Skeletal muscle tissue (tissue), 4 donors: ENCODE results near the gene H6PD. TPM values are rescaled to one million over a fixed set of nuclear protein-coding genes. Genes with fewer than 3 reads are reported as not detected.

Experiments
- H3K27ac ChIP-seq: one replicate; pipeline ENCODE4 v1.7.0; 2013; ENCODE audit warnings: mild to moderate bottlenecking, low read depth, low read length, inconsistent platforms
- H3K27me3 ChIP-seq, 3 donors: one replicate each; pipeline ENCODE4 v1.7.0; 2013; ENCODE audit warnings: low read length in 3 of 3; ENCODE audit not compliant: control insufficient read depth in 3 of 3, insufficient read depth in 3 of 3
- H3K36me3 ChIP-seq, 3 donors: one replicate each; pipeline ENCODE4 v1.7.0; 2013; ENCODE audit warnings: low read length in 3 of 3; ENCODE audit not compliant: control insufficient read depth in 3 of 3, insufficient read depth in 3 of 3
- H3K4me1 ChIP-seq, 3 donors: one replicate each; pipeline ENCODE4 v1.7.0; 2013; ENCODE audit warnings: low read length in 3 of 3, mild to moderate bottlenecking in 3 of 3; ENCODE audit not compliant: control insufficient read depth in 3 of 3, insufficient read depth in 3 of 3
- H3K4me3 ChIP-seq, 3 donors: one replicate each; pipeline ENCODE4 v1.7.0; 2013; ENCODE audit warnings: low read length in 3 of 3
- H3K9ac ChIP-seq, 3 donors: one replicate each; pipeline ENCODE4 v1.7.0; 2013; ENCODE audit warnings: low read length in 3 of 3, mild to moderate bottlenecking in 3 of 3, moderate library complexity in 2 of 3, low read depth in 1 of 3
- H3K9me3 ChIP-seq, 3 donors: one replicate each; pipeline ENCODE4 v1.7.0; 2013; ENCODE audit warnings: low read length in 3 of 3; ENCODE audit not compliant: control insufficient read depth in 3 of 3
- total RNA-seq: library from RNA; depleted of rRNA; stranded (reverse); fragments of >200 nt; gene quantifications from one replicate; pipeline ENCODE4 v1.2.3, GENCODE V29; 2014
- donor health status: Osteomylitis.

The H6PD gene
- total RNA-seq, 1 donor from 2014 or later, result 24.5 TPM

DNA sequence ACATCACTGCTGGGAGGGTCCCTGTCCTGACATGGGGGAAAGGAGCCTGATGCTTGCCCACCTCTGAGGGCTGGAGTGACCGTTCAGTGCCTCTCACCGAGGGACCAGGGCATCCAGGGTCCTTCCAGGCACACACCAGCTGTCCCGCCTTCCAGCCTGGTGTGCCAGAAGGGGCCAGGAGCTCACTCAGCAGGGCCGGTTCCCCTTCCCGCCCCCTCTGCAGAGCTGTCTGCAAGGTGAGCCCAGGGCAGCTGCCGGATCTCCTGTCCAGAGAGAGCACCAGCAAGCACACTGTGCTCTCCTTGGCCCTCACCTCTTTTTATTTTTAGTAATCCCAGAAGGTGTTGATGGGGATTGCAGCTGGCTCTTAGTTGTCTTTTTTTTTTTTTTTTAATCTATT lies 16.9 kb downstream of the H6PD start:
- H3K9me3 ChIP-seq, result no peaks in the 10 kb centered on the region
- H3K36me3 ChIP-seq, result peaks cover 3 to 15% (median 13%) of the 10 kb centered on the region in 3 donors
- no peaks in the 10 kb centered on the region for H3K27me3 ChIP-seq
- H3K4me3 ChIP-seq, result peak overlapping the region; percentile 9 to 61 (median 53)
- H3K4me1 ChIP-seq, result peaks cover 74 to 84% (median 74%) of the 10 kb centered on the region in 3 donors
- H3K27ac ChIP-seq, result peak overlapping the region; percentile 72
- peak overlapping the region; percentile 41 to 83 (median 59) for H3K9ac ChIP-seq

- peaks cover 59 to 79% (median 67%) of the 10 kb centered on the region in 3 donors for H3K4me1 ChIP-seq
- H3K9me3 ChIP-seq, result no peaks in the 10 kb centered on the region
- H3K27me3 ChIP-seq, result no peaks in the 10 kb centered on the region
- H3K4me3 ChIP-seq, result peak overlapping the region in 1 of 3 donors; percentile 45
- H3K9ac ChIP-seq, result peak overlapping the region; percentile 42 to 70 (median 54)
- peak overlapping the region; percentile 25 for H3K27ac ChIP-seq
- H3K36me3 ChIP-seq, result peaks cover 3 to 9% (median 8%) of the 10 kb centered on the region in 3 donors
These were observed 18.4 kb downstream of the H6PD start for GRCh38 chr1:9253004-9253403.

- Histone ChIP-seq H3K9ac (peak overlapping the region; percentile 42 to 70 (median 47)), H3K4me1 (peaks cover 53 to 79% (median 62%) of the 10 kb centered on the region in 3 donors)
These were observed 19.0 kb downstream of the H6PD start for GRCh38 chr1:9253453-9254105.

GRCh38 chr1:9256332-9256731 lies 21.8 kb downstream of the H6PD start:
- Histone ChIP-seq H3K9ac (peak overlapping the region in 1 of 3 donors; percentile 36), H3K27ac (peak overlapping the region; percentile 13), H3K9me3 (no peaks in the 10 kb centered on the region), H3K4me1 (peaks cover 29 to 74% (median 54%) of the 10 kb centered on the region in 3 donors), H3K36me3 (peaks cover 9 to 10% (median 10%) of the 10 kb centered on the region in 3 donors), H3K27me3 (no peaks in the 10 kb centered on the region), H3K4me3 (no peak overlapping the region)

More at GRCh38 chr1:9253453-9254105, 19.0 kb downstream of the H6PD start:
- Histone ChIP-seq H3K9me3 (no peaks in the 10 kb centered on the region), H3K27me3 (no peaks in the 10 kb centered on the region), H3K27ac (peak overlapping the region; percentile 25), H3K36me3 (peaks cover 8 to 9% (median 8%) of the 10 kb centered on the region in 3 donors), H3K4me3 (no peak overlapping the region)

DNA sequence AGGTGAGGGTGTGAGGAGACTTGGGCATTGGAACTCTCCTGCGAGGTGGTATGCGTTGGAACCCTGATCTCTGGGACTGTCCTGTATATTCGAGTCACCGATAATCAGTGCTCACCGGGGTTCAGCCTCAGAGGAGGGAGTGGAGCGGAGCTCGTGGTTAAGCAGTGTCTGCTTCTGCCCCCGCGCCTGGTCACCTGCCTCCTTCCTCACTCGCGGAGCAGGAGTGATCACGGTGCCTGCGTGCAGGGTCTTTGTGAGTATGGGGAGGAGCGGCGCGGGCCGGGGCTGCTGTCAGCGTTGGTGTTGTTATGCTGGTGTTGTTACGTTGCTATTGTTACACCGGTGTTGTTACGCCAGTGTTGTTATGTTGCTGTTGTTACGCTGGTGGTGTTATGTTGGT lies 23.3 kb downstream of the H6PD start:
- Histone ChIP-seq H3K27ac (peak overlapping the region; percentile 31), H3K9me3 (no peaks in the 10 kb centered on the region), H3K9ac (no peak overlapping the region), H3K4me3 (no peak overlapping the region), H3K27me3 (no peaks in the 10 kb centered on the region), H3K4me1 (peaks cover 20 to 77% (median 54%) of the 10 kb centered on the region in 3 donors), H3K36me3 (peaks cover 19 to 24% (median 21%) of the 10 kb centered on the region in 3 donors)

GRCh38 chr1:9258629-9259028 lies 24.1 kb downstream of the H6PD start:
- H3K4me1 ChIP-seq, result peaks cover 15 to 77% (median 53%) of the 10 kb centered on the region in 3 donors
- H3K36me3 ChIP-seq, result peaks cover 19 to 30% (median 28%) of the 10 kb centered on the region in 3 donors
- H3K9me3 ChIP-seq, result no peaks in the 10 kb centered on the region
- peak overlapping the region; percentile 31 for H3K27ac ChIP-seq
- no peak overlapping the region for H3K4me3 ChIP-seq
- no peak overlapping the region for H3K9ac ChIP-seq
- no peaks in the 10 kb centered on the region for H3K27me3 ChIP-seq

GRCh38 chr1:9260059-9260766 lies 25.6 kb downstream of the H6PD start:
- no peak overlapping the region for H3K9ac ChIP-seq
- no peaks in the 10 kb centered on the region for H3K9me3 ChIP-seq
- peaks cover 31 to 45% (median 40%) of the 10 kb centered on the region in 3 donors for H3K36me3 ChIP-seq
- no peak overlapping the region for H3K27ac ChIP-seq
- H3K27me3 ChIP-seq, result no peaks in the 10 kb centered on the region
- H3K4me1 ChIP-seq, result peaks cover 22 to 80% (median 61%) of the 10 kb centered on the region in 3 donors
- H3K4me3 ChIP-seq, result peak overlapping the region in 1 of 3 donors; percentile 30

- H3K4me1 ChIP-seq, result peaks cover 22 to 81% (median 56%) of the 10 kb centered on the region in 3 donors
- no peaks in the 10 kb centered on the region for H3K9me3 ChIP-seq
- H3K9ac ChIP-seq, result no peak overlapping the region
- no peaks in the 10 kb centered on the region for H3K27me3 ChIP-seq
- H3K4me3 ChIP-seq, result no peak overlapping the region
- no peak overlapping the region for H3K27ac ChIP-seq
- H3K36me3 ChIP-seq, result peaks cover 28 to 49% (median 40%) of the 10 kb centered on the region in 3 donors
These were observed 26.9 kb downstream of the H6PD start for GRCh38 chr1:9261496-9261895.

GRCh38 chr1:9262096-9262986 lies 27.8 kb downstream of the H6PD start:
- Histone ChIP-seq H3K4me3 (no peak overlapping the region), H3K27ac (peak overlapping the region; percentile 18), H3K9me3 (no peaks in the 10 kb centered on the region), H3K27me3 (no peaks in the 10 kb centered on the region), H3K9ac (no peak overlapping the region), H3K4me1 (peaks cover 22 to 82% (median 54%) of the 10 kb centered on the region in 3 donors), H3K36me3 (peaks cover 29 to 50% (median 40%) of the 10 kb centered on the region in 3 donors)
